ENCODE results near the gene FBN2.
"Not testable (repeated sequence)": the region's sequence is repeated elsewhere in the genome, so short reads cannot be mapped to it uniquely, and the experiment has no call there.

The FBN2 gene

DNA sequence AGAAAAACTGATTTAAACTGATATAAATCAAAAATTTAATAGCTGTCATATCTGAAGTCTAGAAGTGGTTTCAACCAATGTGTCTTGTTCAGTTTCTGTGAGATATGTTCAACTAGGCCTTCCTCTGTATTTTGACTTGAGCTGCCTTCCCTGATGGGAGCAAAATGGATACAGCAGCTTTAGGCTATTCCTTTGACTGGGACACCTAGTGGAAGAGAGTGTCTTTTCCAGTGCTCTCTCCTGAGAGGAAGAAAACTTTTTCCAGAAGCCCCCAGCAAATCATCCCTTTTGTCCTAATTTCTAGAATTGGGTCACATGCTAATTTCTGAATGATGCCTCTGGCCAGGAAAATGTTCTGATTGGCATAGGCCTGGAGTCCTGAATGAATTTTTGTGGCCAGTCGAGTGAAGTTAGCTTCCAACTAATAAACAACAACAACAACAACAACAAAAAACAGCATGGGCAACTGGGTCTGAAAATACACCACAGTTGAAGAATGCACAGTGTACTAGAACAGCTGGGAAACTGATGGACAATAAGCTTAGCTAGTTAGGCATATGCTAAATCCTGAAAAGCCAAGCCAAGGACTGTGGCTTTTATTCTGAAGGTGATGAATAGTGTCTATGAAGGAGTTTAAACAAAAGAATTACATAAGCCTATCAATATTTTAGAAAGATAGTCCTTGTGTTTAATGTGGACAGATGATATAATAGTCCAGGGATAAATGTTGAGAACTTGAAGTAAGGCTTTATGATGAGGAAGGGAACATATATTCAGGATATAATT lies 125.7 kb downstream of the FBN2 start:
- DNase-seq = no peak

DNA sequence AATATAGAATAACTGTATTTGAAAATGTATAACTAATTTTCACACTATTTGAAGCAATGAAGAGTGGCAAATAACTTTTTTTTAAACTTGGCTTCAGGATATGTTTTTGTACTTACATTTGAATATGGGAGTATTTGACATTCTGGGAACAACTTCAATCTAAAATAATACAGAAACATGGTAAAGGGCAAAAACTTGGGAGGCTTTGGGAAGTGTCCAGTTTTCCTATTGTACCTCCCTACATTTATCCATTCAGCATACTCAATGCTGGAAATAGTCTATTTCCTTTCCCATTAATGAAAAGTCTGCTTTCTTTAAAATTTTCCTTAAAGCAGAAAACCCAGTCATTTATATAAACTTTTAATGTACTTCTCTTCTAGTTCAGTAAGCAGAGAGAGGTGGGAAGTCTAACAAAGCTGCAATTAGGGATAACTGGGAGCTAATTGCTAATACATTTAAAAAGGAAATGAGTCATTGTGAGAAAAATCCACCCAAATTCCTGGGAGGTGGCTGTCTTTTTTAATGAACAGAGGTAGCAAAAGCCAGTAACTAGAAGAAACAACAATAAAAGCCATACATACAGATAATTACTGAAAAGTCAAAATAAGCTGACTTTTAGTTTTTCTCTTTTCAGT lies 128.8 kb downstream of the FBN2 start:
- DNase-seq = no peak

- no peak for DNase-seq
These were observed 129.4 kb downstream of the FBN2 start for GRCh38 chr5:128408622-128409021.

DNA sequence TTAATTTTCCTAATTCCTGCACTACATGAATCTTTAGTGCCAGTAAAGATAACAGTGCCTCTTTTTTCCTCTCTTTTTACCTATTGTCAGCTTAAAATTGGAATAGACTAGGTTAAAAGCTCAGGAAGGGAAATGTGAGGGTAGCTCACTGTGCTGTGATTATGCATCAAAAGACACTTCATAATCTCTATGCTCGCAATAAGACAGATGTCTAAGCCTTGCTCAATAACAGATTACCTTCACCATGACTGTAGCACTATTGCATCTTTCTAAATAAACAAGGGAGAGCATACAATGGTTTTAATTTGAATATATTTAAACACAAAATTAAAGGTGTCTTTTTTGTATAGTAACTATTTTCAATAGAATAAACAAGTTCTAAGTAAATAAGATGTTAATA lies 130.1 kb downstream of the FBN2 start:
- DNase-seq = no peak

- DNase-seq = no peak
These were observed 131.2 kb downstream of the FBN2 start for GRCh38 chr5:128406803-128407202.

DNA sequence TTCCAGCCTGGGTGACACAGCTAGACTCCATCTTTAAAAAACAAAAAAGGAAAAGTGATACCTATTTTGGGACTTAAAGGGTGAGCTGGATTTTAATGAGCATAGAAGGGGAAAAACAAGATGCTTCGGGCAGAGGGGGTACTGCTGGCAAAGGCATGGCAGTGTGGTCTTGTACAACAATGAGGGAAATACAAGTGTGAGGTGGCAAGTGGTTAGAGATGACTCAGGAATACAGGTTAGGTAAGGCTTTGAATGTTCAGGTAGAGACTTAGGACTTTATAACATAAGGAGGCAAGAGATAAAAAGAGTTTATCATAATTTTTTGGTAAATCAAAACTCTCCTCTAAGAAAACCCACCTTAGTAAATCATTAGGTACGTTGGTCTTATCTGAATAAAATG lies 132.9 kb downstream of the FBN2 start:
- DNase-seq = no peak

GRCh38 chr5:128403333-128403732 lies 134.7 kb downstream of the FBN2 start:
- DNase-seq = no peak

DNA sequence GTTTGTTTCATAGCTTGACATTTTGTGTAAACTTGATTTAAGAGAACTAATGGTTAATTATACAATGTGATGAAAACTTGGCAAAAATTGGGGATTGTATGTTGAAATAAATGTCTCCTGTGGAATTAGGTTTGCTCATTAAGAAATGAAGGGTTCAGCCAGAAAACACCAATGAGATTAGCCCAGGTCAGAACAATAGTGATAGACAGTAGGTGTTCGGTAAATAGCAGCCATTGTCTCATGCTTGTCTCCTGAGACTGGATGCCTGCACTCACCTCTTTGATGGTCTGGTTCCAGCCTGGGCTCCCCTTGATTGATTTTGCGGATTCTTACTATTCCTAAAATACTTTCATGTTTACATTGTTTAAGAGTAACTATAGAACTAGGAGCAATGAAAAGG lies 135.5 kb downstream of the FBN2 start:
- no peak for DNase-seq

GRCh38 chr5:128400766-128401165 lies 137.3 kb downstream of the FBN2 start:
- not testable (repeated sequence) for DNase-seq

DNA sequence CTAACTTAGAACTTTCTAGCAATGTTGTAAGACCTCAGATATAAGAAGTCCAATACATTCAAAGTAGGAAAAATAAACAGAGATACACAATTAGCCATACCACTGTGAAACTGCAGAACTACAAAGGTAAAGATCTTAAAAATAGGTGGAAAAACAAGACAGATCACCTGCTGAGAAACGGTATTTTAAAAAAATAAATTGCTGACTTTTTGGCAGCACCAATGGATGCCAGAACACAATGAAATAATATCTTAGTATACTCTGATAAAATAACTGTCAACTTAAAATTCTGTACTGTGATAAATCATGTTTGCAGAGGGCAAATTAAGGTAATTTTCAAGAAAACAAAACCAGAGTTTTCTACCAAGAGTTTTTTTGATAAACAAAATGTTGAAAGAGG lies 138.9 kb downstream of the FBN2 start:
- DNase-seq = no peak

GRCh38 chr5:128397876-128398275 lies 140.2 kb downstream of the FBN2 start:
- no peak for DNase-seq

- DNase-seq = no peak
These were observed 143.0 kb downstream of the FBN2 start for GRCh38 chr5:128395073-128395472.

DNA sequence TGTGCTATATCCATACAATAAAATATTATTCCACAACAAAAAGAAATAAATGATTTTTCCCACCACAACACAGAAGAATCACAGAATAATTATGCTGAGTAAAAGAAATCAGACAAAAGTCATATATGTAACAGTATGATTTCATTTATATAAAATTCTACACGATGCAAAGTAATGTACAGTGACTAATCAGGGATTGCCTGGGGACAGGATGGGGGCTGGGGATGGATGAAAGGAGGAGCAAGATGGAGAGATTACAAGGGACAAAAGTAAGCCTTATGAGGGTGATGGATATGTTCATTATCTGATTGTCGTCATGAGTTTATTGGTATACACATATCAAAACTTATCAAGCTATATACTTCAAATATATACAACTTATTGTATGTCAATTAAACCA lies 154.0 kb downstream of the FBN2 start:
- no peak for DNase-seq

DNA sequence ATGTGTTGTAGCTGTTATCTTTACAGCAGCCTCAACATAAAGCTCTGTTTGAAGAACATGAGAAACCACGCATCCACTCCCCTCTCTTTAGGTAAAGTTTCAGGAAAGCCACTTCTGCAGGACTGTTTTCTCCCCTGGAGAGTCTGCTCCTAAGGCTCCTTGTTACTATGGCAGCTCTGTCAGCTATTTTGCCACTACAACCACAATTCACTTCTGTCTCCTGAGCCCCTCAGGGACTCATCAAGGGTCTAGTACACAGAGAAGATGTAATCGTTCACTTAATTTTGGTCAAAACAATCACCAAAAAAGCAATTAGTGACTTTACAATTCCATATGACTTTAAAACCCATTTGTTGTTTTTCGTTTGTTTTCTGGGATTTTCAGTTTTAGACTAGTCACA lies 157.7 kb downstream of the FBN2 start:
- no peak for DNase-seq

GRCh38 chr5:128378632-128379031 lies 159.4 kb downstream of the FBN2 start:
- no peak for DNase-seq

GRCh38 chr5:128378196-128378595 lies 159.8 kb downstream of the FBN2 start:
- no peak for DNase-seq

DNA sequence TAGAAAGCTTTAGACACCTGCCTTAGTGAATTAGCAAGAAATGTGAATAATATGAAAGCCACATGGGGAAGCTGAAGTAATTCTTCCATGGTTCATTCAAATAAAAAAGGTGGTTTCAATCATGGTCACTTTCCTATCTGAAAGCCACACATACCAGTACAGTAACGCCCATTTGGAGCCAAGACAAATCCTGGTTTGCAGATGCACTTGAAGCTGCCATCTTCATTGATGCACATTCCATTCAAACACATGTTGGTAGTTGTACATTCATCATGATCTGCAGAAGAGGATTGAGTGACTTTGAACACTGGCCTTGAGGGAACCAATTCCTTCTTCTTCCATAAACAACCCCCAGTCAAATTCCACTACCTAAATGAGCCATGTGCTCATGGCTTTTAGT lies 161.5 kb downstream of the FBN2 start:
- no peak for DNase-seq

DNA sequence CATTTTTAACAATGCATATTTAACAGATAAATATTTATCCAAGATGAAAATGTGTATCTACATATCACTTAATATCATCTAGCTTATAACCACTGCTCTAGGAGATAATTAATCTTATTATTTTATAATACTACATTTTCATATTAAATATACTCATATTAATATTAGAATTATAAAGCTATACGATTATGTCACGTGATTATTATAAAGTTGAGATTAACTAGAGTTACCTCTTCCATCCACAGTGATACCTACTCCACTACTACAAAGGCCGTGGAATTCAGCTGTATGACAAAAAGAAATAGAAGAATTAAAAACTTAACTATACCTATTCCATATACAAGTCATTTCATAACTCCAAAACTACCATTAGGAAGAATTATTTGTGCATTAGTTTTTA lies 171.9 kb downstream of the FBN2 start:
- DNase-seq = no peak

DNA sequence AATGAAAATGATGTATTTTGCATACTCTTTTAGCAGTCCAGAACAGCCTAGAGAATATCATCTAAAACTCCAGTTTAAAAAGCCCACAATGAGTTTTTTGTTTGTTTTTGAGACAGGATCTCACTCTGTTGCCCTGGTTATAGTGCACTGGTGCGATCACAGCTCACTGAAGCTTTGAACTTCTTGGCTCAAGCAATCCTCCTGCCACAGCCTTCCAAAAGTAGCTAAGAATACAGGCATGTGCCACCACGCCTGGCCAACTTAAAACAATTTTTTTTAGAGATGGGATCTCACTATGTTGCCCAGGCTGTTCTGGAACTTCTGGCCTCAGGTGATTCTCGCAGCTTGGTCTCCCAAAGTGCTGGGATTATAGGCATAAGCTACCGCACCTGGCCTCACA lies 175.7 kb downstream of the FBN2 start:
- DNase-seq = no peak

DNA sequence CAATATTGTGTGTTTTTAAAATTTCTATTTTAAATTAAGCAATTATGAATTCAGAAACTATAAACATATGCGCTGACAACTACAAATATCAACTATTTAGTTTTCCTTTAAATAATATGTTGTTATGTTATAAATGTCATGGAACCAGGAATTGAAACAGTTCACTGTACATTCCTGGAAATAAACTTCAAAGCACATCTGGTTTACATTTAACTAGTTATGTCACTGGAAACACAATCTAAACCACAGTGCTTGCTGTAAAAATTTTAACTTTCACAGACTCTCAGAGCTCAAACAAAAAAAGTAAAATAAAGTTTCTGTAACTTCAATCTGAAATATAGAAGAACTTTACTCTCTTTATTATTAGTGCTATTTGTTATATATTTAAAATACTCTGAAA lies 179.2 kb downstream of the FBN2 start:
- DNase-seq = no peak

DNA sequence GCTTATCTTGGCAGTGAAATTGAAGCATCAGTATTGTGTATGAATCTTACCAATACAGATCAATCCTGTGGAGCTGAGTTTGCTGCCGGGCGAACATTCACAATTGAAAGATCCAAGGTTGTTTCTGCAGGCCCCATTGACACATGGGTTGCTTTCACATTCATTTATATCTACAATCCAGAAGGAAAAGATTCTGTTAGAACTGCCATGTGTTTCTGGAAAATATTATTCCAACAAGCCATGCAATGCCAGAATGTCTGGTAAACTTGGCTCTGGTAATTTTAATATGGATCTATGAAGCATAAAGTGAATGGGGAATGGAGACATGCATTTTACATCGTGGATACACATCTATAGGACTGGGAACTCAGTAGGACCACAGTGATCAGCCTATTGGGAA lies 180.8 kb downstream of the FBN2 start:
- DNase-seq = no peak

DNA sequence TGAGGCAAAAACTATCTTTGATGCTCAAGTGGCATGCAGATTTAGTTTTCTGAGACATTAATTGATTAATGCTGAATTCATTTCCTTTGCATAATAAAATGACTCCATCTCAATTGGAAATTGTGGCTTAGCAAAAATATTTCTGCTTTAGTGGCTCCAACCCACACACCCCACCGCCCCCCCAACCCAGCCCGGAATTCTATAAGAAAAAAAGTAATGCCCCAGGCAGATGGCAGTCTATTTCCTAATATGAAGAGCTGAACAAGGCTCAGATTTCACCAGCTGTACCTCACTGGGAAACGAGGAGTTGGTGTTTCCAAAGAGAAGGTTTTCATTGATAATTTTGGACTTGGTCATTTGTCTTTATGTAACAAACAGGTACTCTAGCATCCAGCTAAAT lies 182.1 kb downstream of the FBN2 start:
- no peak for DNase-seq

- DNase-seq = no peak
These were observed 184.5 kb downstream of the FBN2 start for GRCh38 chr5:128353441-128354107.

DNA sequence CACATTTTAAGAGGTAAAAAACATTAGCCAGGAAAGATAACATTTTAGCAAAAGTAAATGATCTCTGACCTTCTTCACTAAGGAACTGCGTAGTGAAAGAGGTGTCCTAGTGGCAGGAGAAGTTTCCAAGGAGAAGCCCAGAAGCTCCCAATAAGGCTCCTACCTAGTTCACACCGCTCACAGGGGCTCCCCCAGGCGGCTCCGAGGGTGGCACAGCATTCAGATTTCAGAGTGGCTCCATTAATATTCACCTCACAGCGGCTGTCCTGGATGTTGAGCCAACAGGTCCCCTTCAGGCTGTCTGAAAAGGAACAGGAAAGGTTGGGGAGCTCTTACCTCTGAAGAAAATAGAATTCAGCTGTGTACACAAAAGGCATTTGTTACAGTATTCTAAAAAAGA lies 187.3 kb downstream of the FBN2 start:
- DNase-seq = no peak

Data from CD4-positive, alpha-beta T cell treated with Interleukin-12 subunit alpha and Interleukin-12 subunit beta, for 1 hour (primary cell).